ENCODE data around the gene NOS3.

The NOS3 gene

DNA sequence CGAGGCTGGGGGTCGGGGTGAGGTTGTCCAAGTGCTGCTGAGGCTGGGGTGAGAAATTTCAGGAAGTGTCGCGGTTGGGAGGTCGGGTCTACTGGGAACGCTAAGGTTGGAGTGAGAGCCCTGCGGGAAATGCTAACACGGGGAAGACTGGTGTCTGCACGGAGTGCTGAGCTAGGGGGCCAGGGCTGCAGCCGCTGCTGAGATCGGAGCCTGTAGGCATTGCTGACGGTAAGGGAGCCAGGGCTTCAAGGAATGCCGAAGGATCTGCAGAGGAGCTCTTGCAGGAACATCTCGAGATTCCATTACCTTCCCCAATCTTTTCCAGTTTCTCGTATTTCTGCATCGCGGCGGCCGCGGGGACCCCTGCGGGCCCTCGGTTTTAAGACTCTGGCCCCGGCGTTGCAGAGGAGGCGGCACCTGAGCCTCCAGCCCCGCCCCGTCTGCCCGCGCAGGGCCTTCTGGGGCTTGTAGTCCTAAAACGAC, 66.7 kb downstream of the NOS3 start, which contains the start of gene CDK5:
TSS of gene CDK5 (minus strand) at position 392 of the 483 bp plus-strand sequence. CDS start at position 343, 49 bp downstream.
- peaks cover 2% of the 10 kb centered on the region for H3K79me2 ChIP-seq
- peak within 1 kb of the TSS; percentile 37 for H3K9ac ChIP-seq
- peak within 1 kb of the TSS; percentile 91 for H3K4me2 ChIP-seq (ENCODE audit: low read length)
- H2AFZ ChIP-seq: peak within 1 kb of the TSS; percentile 87
- H3K36me3 ChIP-seq (ENCODE audit: control insufficient read depth, insufficient read depth, low read length): no peaks in the 10 kb centered on the region
- peak within 1 kb of the TSS; percentile 100 for H3K27ac ChIP-seq
- no peaks in the 10 kb centered on the region for H3K27me3 ChIP-seq (ENCODE audit: control insufficient read depth, insufficient read depth, low read length)
- no peaks in the 10 kb centered on the region for H3K9me3 ChIP-seq (ENCODE audit: control insufficient read depth, low read length)
- H3K4me1 ChIP-seq: peaks cover 34% of the 10 kb centered on the region
- H3K4me3 ChIP-seq (ENCODE audit: low read depth, low read length): peak within 1 kb of the TSS; percentile 87
- no peak for TF ChIP-seq CTCF (IDR thresholded peaks at IDR 0.05)

GRCh38 chr7:151057989-151058780, 67.4 kb downstream of the NOS3 start:
- TF ChIP-seq CTCF (IDR thresholded peaks at IDR 0.05): no peak
- Histone ChIP-seq H3K79me2 (peaks cover 2% of the 10 kb centered on the region), H3K9me3 (ENCODE audit: control insufficient read depth, low read length) (no peaks in the 10 kb centered on the region), H3K27me3 (ENCODE audit: control insufficient read depth, insufficient read depth, low read length) (no peaks in the 10 kb centered on the region), H3K36me3 (ENCODE audit: control insufficient read depth, insufficient read depth, low read length) (no peaks in the 10 kb centered on the region), H3K4me3 (ENCODE audit: low read depth, low read length) (peak overlapping the region; percentile 87), H3K9ac (peak overlapping the region; percentile 37), H3K4me2 (ENCODE audit: low read length) (peak overlapping the region; percentile 91), H3K4me1 (peaks cover 34% of the 10 kb centered on the region), H2AFZ (peak overlapping the region; percentile 87), H3K27ac (peak overlapping the region; percentile 100)

- peak overlapping the region; percentile 87 for H2AFZ ChIP-seq
- TF ChIP-seq CTCF (IDR thresholded peaks at IDR 0.05): no peak
- peak overlapping the region; percentile 91 for H3K4me2 ChIP-seq (ENCODE audit: low read length)
- H3K36me3 ChIP-seq (ENCODE audit: control insufficient read depth, insufficient read depth, low read length): no peaks in the 10 kb centered on the region
- H3K4me3 ChIP-seq (ENCODE audit: low read depth, low read length): peak overlapping the region; percentile 87
- peak overlapping the region; percentile 100 for H3K27ac ChIP-seq
- H3K27me3 ChIP-seq (ENCODE audit: control insufficient read depth, insufficient read depth, low read length): no peaks in the 10 kb centered on the region
- peak overlapping the region; percentile 37 for H3K9ac ChIP-seq
- no peaks in the 10 kb centered on the region for H3K9me3 ChIP-seq (ENCODE audit: control insufficient read depth, low read length)
- H3K4me1 ChIP-seq: peaks cover 40% of the 10 kb centered on the region
- peaks cover 2% of the 10 kb centered on the region for H3K79me2 ChIP-seq
These were observed 68.1 kb downstream of the NOS3 start for GRCh38 chr7:151058781-151059366.

DNA sequence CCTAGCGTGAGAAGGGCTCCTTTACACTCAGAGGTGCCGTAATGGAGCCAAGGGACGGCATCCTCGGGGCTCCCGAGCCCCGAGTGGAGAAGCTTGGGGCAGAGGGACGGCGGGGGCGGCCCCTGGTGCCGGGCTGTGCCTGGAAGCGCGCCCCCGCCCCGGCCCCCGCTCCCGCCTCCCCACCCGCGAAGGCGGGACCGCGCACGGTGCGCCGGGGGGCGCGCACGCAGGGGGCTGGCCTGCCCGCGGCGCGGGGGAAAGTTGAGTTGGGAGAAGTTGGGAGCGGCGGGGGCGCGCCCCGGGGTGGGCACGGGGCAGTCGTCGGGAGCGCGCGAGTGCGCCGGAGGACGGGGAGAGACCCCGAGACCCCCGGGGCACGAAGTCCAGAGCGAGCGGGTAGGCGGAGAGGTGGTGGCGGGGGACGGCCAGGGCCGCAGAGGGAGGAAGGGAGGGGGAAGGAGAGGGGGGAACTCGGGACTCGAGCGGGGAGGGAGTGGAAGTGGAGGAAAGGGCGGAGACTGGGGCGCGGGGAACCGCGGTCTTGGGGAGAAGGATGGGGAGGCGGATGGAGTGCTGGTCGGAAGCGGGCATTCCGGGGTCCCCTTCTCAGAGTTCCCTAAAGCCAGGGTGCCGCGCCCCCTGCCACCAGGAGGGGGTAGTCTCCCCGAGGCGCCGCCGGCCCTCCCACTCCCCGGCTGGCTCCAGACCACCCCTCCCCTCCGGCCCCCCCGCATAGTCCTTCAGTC, 68.7 kb downstream of the NOS3 start, which contains the start of gene SLC4A2:
TSS of gene SLC4A2 (plus strand) at position 223 of the 746 bp plus-strand sequence. CDS start 2,399 bp downstream, outside the sequence.
- Histone ChIP-seq H3K4me2 (ENCODE audit: low read length) (peak within 1 kb of the TSS; percentile 91), H3K27ac (peak within 1 kb of the TSS; percentile 100), H3K27me3 (ENCODE audit: control insufficient read depth, insufficient read depth, low read length) (no peaks in the 10 kb centered on the region), H3K9ac (peak within 1 kb of the TSS; percentile 78), H3K9me3 (ENCODE audit: control insufficient read depth, low read length) (no peaks in the 10 kb centered on the region), H3K79me2 (peaks cover 2% of the 10 kb centered on the region), H3K4me1 (peaks cover 46% of the 10 kb centered on the region), H2AFZ (peak within 1 kb of the TSS; percentile 87), H3K4me3 (ENCODE audit: low read depth, low read length) (peak within 1 kb of the TSS; percentile 87), H3K36me3 (ENCODE audit: control insufficient read depth, insufficient read depth, low read length) (no peaks in the 10 kb centered on the region)
- TF ChIP-seq CTCF (IDR thresholded peaks at IDR 0.05): peak; percentile 61
